OCI-LY1 (cell line): ENCODE results near the gene PROCA1.

Experiments used
- EZH2 ChIP-seq: fragments of 200-600 bp; sonication (generic), shearing (Covaris generic); IDR thresholded peaks from 2 replicates; pipeline ENCODE4 v1.8.0; 2017; ENCODE audit warnings: borderline replicate concordance, mixed run types, mild to moderate bottlenecking, antibody characterized with exemption, low read length, moderate library complexity, mixed read lengths
- TF ChIP-seq, protein P1 (sequence below): fragments of 200-600 bp; sonication (generic), shearing (Covaris generic); IDR thresholded peaks from 2 replicates; pipeline ENCODE4 v1.5.1; 2017; ENCODE audit warnings: mild to moderate bottlenecking, antibody characterized with exemption, low read length, moderate library complexity, mixed read lengths

DNA sequence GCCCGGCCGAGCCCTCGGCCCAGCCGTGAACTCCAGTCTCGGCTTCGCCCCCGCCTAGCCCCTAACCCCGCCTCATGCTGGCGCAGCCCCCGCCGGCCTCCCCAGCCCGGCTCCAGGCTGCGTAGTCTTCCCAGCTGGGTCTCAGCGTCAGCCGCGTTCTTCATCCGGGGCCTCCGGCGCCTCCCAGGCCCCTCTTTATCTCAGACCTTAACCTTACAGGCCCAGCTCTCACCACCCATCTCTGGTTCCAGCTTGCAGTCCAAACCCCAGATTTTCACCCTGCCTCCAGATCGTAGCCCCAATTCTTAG lies at the start of gene PROCA1:
- TF ChIP-seq, protein P1, sequence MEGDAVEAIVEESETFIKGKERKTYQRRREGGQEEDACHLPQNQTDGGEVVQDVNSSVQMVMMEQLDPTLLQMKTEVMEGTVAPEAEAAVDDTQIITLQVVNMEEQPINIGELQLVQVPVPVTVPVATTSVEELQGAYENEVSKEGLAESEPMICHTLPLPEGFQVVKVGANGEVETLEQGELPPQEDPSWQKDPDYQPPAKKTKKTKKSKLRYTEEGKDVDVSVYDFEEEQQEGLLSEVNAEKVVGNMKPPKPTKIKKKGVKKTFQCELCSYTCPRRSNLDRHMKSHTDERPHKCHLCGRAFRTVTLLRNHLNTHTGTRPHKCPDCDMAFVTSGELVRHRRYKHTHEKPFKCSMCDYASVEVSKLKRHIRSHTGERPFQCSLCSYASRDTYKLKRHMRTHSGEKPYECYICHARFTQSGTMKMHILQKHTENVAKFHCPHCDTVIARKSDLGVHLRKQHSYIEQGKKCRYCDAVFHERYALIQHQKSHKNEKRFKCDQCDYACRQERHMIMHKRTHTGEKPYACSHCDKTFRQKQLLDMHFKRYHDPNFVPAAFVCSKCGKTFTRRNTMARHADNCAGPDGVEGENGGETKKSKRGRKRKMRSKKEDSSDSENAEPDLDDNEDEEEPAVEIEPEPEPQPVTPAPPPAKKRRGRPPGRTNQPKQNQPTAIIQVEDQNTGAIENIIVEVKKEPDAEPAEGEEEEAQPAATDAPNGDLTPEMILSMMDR = no peak
- no peak for TF ChIP-seq EZH2
